Neuronal stem cell (in vitro differentiated cells): ENCODE data around the gene AMBRA1.

Experiments used
- DNase-seq: peaks from one replicate; pipeline ENCODE4 v3.0.0-alpha.2; 2013; ENCODE audit warnings: low spot score
- H2AFZ ChIP-seq: one replicate; pipeline ENCODE4 v1.6.1; 2013; ENCODE audit warnings: mild to moderate bottlenecking, low read length, inconsistent platforms
- H2AK5ac ChIP-seq: 2 replicates; pipeline ENCODE4 v1.6.1; 2013; ENCODE audit warnings: low read depth, mild to moderate bottlenecking, inconsistent platforms, low read length, moderate library complexity, mixed read lengths
- H2BK120ac ChIP-seq: 2 replicates; pipeline ENCODE4 v1.6.1; 2013; ENCODE audit warnings: low read depth, mild to moderate bottlenecking, inconsistent platforms, low read length, moderate library complexity, mixed read lengths
- H2BK12ac ChIP-seq: one replicate; pipeline ENCODE4 v1.6.1; 2013; ENCODE audit warnings: low read length, inconsistent platforms
- H2BK15ac ChIP-seq: 2 replicates; pipeline ENCODE4 v1.6.1; 2013; ENCODE audit warnings: mild to moderate bottlenecking, low read length, inconsistent platforms, mixed read lengths
- H2BK5ac ChIP-seq: one replicate; pipeline ENCODE4 v1.6.1; 2013; ENCODE audit warnings: inconsistent platforms, mild to moderate bottlenecking, low read length, moderate library complexity
- H3K14ac ChIP-seq: one replicate; pipeline ENCODE4 v1.6.1; 2013; ENCODE audit warnings: low read length, inconsistent platforms
- H3K18ac ChIP-seq: 2 replicates; pipeline ENCODE4 v1.6.1; 2013; ENCODE audit warnings: low read length, inconsistent platforms
- H3K23ac ChIP-seq: 2 replicates; pipeline ENCODE4 v1.6.1; 2013; ENCODE audit warnings: low read depth, mild to moderate bottlenecking, mixed read lengths, low read length, inconsistent platforms; ENCODE audit not compliant: poor library complexity
- H3K27ac ChIP-seq: replicated peaks from 3 replicates; pipeline ENCODE4 v1.5.1; 2013; ENCODE audit warnings: low read length, inconsistent platforms
- H3K27me3 ChIP-seq, 3 experiments: 2 replicates each; pipeline ENCODE4 v1.6.1; 2013; ENCODE audit warnings: low read length in 3 of 3, mild to moderate bottlenecking in 2 of 3, inconsistent platforms in 1 of 3, low read depth in 1 of 3, mixed read lengths in 1 of 3, moderate library complexity in 1 of 3; ENCODE audit not compliant: control insufficient read depth in 3 of 3, insufficient read depth in 3 of 3
- H3K36me3 ChIP-seq, 2 donors: replicated peaks in 1 of 2; 2 replicates each; pipeline ENCODE4 v1.6.1; 2013; ENCODE audit warnings: low read length in 2 of 2; ENCODE audit not compliant: control insufficient read depth in 2 of 2, insufficient read depth in 2 of 2
- H3K4ac ChIP-seq: 2 replicates; pipeline ENCODE4 v1.6.1; 2013; ENCODE audit warnings: inconsistent platforms, mild to moderate bottlenecking, low read length, moderate library complexity
- H3K4me1 ChIP-seq, 2 donors: 1 replicate in 1 of 2; 2 replicates in 1 of 2; pipeline ENCODE4 v1.6.1; 2013; ENCODE audit warnings: low read length in 2 of 2, low read depth in 1 of 2; ENCODE audit not compliant: control insufficient read depth in 2 of 2, insufficient read depth in 1 of 2
- H3K4me2 ChIP-seq: one replicate; pipeline ENCODE4 v1.6.1; 2013; ENCODE audit warnings: mild to moderate bottlenecking, low read length, inconsistent platforms; ENCODE audit not compliant: insufficient read depth, poor library complexity, severe bottlenecking
- H3K4me3 ChIP-seq, 2 donors: 2 replicates each; pipeline ENCODE4 v1.5.1; 2013; ENCODE audit warnings: low read length in 2 of 2, mild to moderate bottlenecking in 2 of 2, inconsistent platforms in 1 of 2, moderate library complexity in 1 of 2
- H3K79me1 ChIP-seq: one replicate; pipeline ENCODE4 v1.6.1; 2013; ENCODE audit warnings: low read depth, mild to moderate bottlenecking, inconsistent platforms, low read length, moderate library complexity
- H3K9ac ChIP-seq: one replicate; pipeline ENCODE4 v1.6.1; 2013; ENCODE audit warnings: mild to moderate bottlenecking, low read depth, low read length, inconsistent platforms; ENCODE audit not compliant: poor library complexity
- H3K9me3 ChIP-seq, 2 donors: replicated peaks in 1 of 2; 2 replicates each; pipeline versions ENCODE3 to v1.6.1; 2013; ENCODE audit warnings: low read length in 2 of 2, mild to moderate bottlenecking in 2 of 2, inconsistent platforms in 1 of 2, low read depth in 1 of 2, mixed read lengths in 1 of 2, moderate library complexity in 1 of 2; ENCODE audit not compliant: control insufficient read depth in 2 of 2, insufficient read depth in 1 of 2
- H4K8ac ChIP-seq: one replicate; pipeline ENCODE4 v1.6.1; 2013; ENCODE audit warnings: low read depth, mild to moderate bottlenecking, inconsistent platforms, low read length, moderate library complexity
- H4K91ac ChIP-seq: one replicate; pipeline ENCODE4 v1.6.1; 2013; ENCODE audit warnings: low read length, low read depth, mild to moderate bottlenecking, inconsistent platforms; ENCODE audit not compliant: poor library complexity
- WGBS, 2 donors: extraction: QIAGEN DNeasy Blood & Tissue Kit; methylation state at CpG; one replicate each; pipeline ENCODE4 v1.1.7; 2013; ENCODE audit warnings: missing lambda C conversion rate in 2 of 2, mixed read lengths in 1 of 2; ENCODE audit not compliant: insufficient read length in 2 of 2, insufficient replicate concordance in 1 of 2; ENCODE audit errors: extremely low coverage in 2 of 2; 5-methylcytosine and 5-hydroxymethylcytosine counted together

AMBRA1 gene

GRCh38 chr11:46458491-46458890, 135.3 kb downstream of the AMBRA1 start:
- H3K27ac ChIP-seq: no peak overlapping the region
- H4K91ac ChIP-seq: no peak overlapping the region
- H3K18ac ChIP-seq: no peak overlapping the region
- H3K36me3 ChIP-seq: no peaks in the 10 kb centered on the region
- H3K4me3 ChIP-seq: no peak overlapping the region
- H3K4me1 ChIP-seq: peaks cover 11 to 24% of the 10 kb centered on the region in 2 donors
- H3K23ac ChIP-seq: no peak overlapping the region
- H3K79me1 ChIP-seq: no peaks in the 10 kb centered on the region
- H2AFZ ChIP-seq: no peak overlapping the region
- H2BK5ac ChIP-seq: no peak overlapping the region
- no peak overlapping the region for H3K4me2 ChIP-seq
- no peak for DNase-seq
- no peak overlapping the region for H2BK12ac ChIP-seq
- no peak overlapping the region for H4K8ac ChIP-seq
- H2BK15ac ChIP-seq: no peak overlapping the region
- H3K14ac ChIP-seq: no peak overlapping the region
- no peak overlapping the region for H3K4ac ChIP-seq
- WGBS, 2 donors: no CpG with 5 or more reads among the region's 2 CpGs
- H3K9ac ChIP-seq: no peak overlapping the region
- H2BK120ac ChIP-seq: no peak overlapping the region
- no peaks in the 10 kb centered on the region for H3K27me3 ChIP-seq
- no peaks in the 10 kb centered on the region for H3K9me3 ChIP-seq
- no peak overlapping the region for H2AK5ac ChIP-seq

GRCh38 chr11:46457659-46458424, 136.0 kb downstream of the AMBRA1 start:
- Histone ChIP-seq H3K79me1 (no peaks in the 10 kb centered on the region), H3K14ac (no peak overlapping the region), H3K27me3 (no peaks in the 10 kb centered on the region), H2AFZ (no peak overlapping the region), H3K4me2 (no peak overlapping the region), H3K4me3 (no peak overlapping the region), H3K27ac (no peak overlapping the region), H4K91ac (no peak overlapping the region), H3K4me1 (peaks cover 11 to 19% of the 10 kb centered on the region in 2 donors), H3K18ac (no peak overlapping the region), H2BK12ac (no peak overlapping the region), H2BK120ac (no peak overlapping the region), H2BK5ac (no peak overlapping the region), H3K9me3 (no peaks in the 10 kb centered on the region), H3K4ac (no peak overlapping the region), H3K36me3 (no peaks in the 10 kb centered on the region), H4K8ac (no peak overlapping the region), H3K9ac (no peak overlapping the region), H3K23ac (no peak overlapping the region), H2BK15ac (no peak overlapping the region), H2AK5ac (no peak overlapping the region)
- no CpG with 5 or more reads among the region's 7 CpGs for WGBS, 2 donors
- DNase-seq: no peak

GRCh38 chr11:46457021-46457420, 136.8 kb downstream of the AMBRA1 start:
- H3K14ac ChIP-seq: no peak overlapping the region
- no peak overlapping the region for H2BK12ac ChIP-seq
- no peak overlapping the region for H3K4me2 ChIP-seq
- no peak overlapping the region for H2AK5ac ChIP-seq
- no peak overlapping the region for H2AFZ ChIP-seq
- peaks cover 11 to 16% of the 10 kb centered on the region in 2 donors for H3K4me1 ChIP-seq
- H2BK5ac ChIP-seq: no peak overlapping the region
- no peak for DNase-seq
- no peak overlapping the region for H4K91ac ChIP-seq
- no CpG with 5 or more reads among the region's 3 CpGs for WGBS, 2 donors
- no peak overlapping the region for H3K23ac ChIP-seq
- H3K79me1 ChIP-seq: no peaks in the 10 kb centered on the region
- H3K27me3 ChIP-seq: no peaks in the 10 kb centered on the region
- H3K4me3 ChIP-seq: no peak overlapping the region
- H2BK120ac ChIP-seq: no peak overlapping the region
- H2BK15ac ChIP-seq: no peak overlapping the region
- no peak overlapping the region for H3K27ac ChIP-seq
- H3K18ac ChIP-seq: no peak overlapping the region
- H3K4ac ChIP-seq: no peak overlapping the region
- H3K9me3 ChIP-seq: no peaks in the 10 kb centered on the region
- H3K9ac ChIP-seq: no peak overlapping the region
- no peaks in the 10 kb centered on the region for H3K36me3 ChIP-seq
- H4K8ac ChIP-seq: no peak overlapping the region

GRCh38 chr11:46456269-46457001, 137.4 kb downstream of the AMBRA1 start:
- no peak for DNase-seq
- no peak overlapping the region for H4K8ac ChIP-seq

More at GRCh38 chr11:46456269-46457001, 137.4 kb downstream of the AMBRA1 start:
- Histone ChIP-seq H3K9ac (no peak overlapping the region), H3K18ac (no peak overlapping the region), H2BK120ac (no peak overlapping the region), H2BK12ac (no peak overlapping the region), H3K14ac (no peak overlapping the region), H3K4me2 (no peak overlapping the region), H2AK5ac (no peak overlapping the region), H2BK5ac (no peak overlapping the region), H3K36me3 (no peaks in the 10 kb centered on the region), H3K79me1 (no peaks in the 10 kb centered on the region), H3K23ac (no peak overlapping the region), H3K27ac (no peak overlapping the region), H3K4me1 (peaks cover 11 to 15% of the 10 kb centered on the region in 2 donors), H3K4ac (no peak overlapping the region), H2AFZ (no peak overlapping the region), H4K91ac (no peak overlapping the region), H3K27me3 (no peaks in the 10 kb centered on the region), H3K9me3 (no peaks in the 10 kb centered on the region), H3K4me3 (no peak overlapping the region), H2BK15ac (no peak overlapping the region)
- WGBS, 2 donors: no CpG with 5 or more reads among the region's 8 CpGs
